Skin of body (tissue), 2 donors: ENCODE measurements around the gene TTC7B. TPM values are rescaled to one million over a fixed set of nuclear protein-coding genes. Genes with fewer than 3 reads are reported as not detected.

Source experiments
- DNase-seq: peaks from one replicate; lab custom pipeline; 2025; lab: John Stamatoyannopoulos, UW
- total RNA-seq: library from RNA; depleted of rRNA; stranded (reverse); fragments of >200 nt; gene quantifications from one replicate; pipeline ENCODE4 v1.2.3, GENCODE V29; 2014

TTC7B gene
- total RNA-seq, 1 donor from 2014 or later: 15.9 TPM

GRCh38 chr14:90704738-90705392 lies 111.4 kb downstream of the TTC7B start:
- DNase-seq: no peak

GRCh38 chr14:90703841-90704737 lies 112.1 kb downstream of the TTC7B start:
- no peak for DNase-seq

GRCh38 chr14:90700933-90701776 lies 115.1 kb downstream of the TTC7B start:
- no peak for DNase-seq

GRCh38 chr14:90699016-90699415 lies 117.2 kb downstream of the TTC7B start:
- DNase-seq: no peak

GRCh38 chr14:90698379-90698869 lies 117.8 kb downstream of the TTC7B start:
- DNase-seq: peak; percentile 91

GRCh38 chr14:90697577-90698206 lies 118.5 kb downstream of the TTC7B start:
- DNase-seq: peak; percentile 89

GRCh38 chr14:90697132-90697531 lies 119.1 kb downstream of the TTC7B start:
- DNase-seq: no peak

GRCh38 chr14:90696720-90697119 lies 119.5 kb downstream of the TTC7B start:
- DNase-seq: no peak

- DNase-seq: no peak
These were observed 120.1 kb downstream of the TTC7B start for GRCh38 chr14:90695997-90696660.

GRCh38 chr14:90693413-90693812 lies 122.8 kb downstream of the TTC7B start:
- DNase-seq: no peak

- no peak for DNase-seq
These were observed 123.4 kb downstream of the TTC7B start for GRCh38 chr14:90692826-90693225.

- no peak for DNase-seq
These were observed 124.2 kb downstream of the TTC7B start for GRCh38 chr14:90692061-90692460.

GRCh38 chr14:90691627-90692026 lies 124.6 kb downstream of the TTC7B start:
- DNase-seq: no peak

- no peak for DNase-seq
These were observed 128.6 kb downstream of the TTC7B start for GRCh38 chr14:90687680-90688079.

GRCh38 chr14:90682615-90683014 lies 133.6 kb downstream of the TTC7B start:
- DNase-seq: no peak

- DNase-seq: no peak
These were observed 134.3 kb downstream of the TTC7B start for GRCh38 chr14:90681929-90682328.

- no peak for DNase-seq
These were observed 137.3 kb downstream of the TTC7B start for GRCh38 chr14:90678846-90679362.

- no peak for DNase-seq
These were observed 137.8 kb downstream of the TTC7B start for GRCh38 chr14:90678420-90678819.

GRCh38 chr14:90677484-90678050 lies 138.7 kb downstream of the TTC7B start:
- no peak for DNase-seq

GRCh38 chr14:90676912-90677311 lies 139.3 kb downstream of the TTC7B start:
- DNase-seq: no peak
